GM19023 (cell line): Measurements from ENCODE around the gene MTMR12.

Source experiments
- ATAC-seq: cut with Tn5 transposase; IDR thresholded peaks from one replicate; pipeline ENCODE4 v1.9.1; 2021; ENCODE audit warnings: mild to moderate bottlenecking, moderate library complexity; ENCODE audit not compliant: unreplicated experiment

MTMR12 gene

DNA sequence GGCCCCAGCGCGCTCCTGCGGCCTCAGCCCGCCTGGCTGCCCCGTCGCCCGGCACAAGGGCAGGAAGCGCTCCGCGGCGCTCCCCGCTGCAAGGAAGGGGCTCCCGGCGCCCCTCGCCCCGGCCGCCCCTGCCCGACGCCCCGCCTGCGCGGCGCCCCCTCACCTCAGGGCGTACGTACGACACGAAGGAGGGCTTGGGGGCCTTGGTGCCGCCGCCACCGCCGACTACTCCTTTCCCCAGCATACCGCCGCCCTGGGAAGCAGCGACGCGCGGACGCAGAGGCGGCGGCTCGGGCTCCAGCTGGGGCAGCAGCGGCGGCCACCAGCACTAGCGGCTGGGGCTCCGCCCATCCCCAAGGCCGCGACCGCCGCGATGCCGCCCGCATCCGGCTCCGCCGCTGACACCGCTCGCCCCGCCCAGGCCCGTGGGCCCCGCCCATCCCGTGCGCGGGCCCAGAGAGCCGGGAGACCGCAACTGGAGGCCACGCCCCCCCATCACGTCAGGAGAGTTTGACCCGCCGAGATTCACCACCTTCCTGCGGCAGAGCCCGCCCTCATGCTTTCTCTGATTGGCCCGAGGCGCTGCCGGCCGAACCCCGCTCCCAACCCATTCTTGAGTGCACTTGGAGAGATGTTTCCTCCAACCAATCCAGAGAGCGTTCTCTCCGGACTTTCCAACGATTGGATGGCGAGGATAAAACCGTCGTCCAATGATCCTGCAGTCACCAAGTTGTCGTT lies at the start of gene MTMR12:
MTMR12 (minus strand) TSS at position 345 of the 738 bp plus-strand sequence; CDS start at position 244, 101 bp downstream.
- peak; percentile 91 for ATAC-seq

DNA sequence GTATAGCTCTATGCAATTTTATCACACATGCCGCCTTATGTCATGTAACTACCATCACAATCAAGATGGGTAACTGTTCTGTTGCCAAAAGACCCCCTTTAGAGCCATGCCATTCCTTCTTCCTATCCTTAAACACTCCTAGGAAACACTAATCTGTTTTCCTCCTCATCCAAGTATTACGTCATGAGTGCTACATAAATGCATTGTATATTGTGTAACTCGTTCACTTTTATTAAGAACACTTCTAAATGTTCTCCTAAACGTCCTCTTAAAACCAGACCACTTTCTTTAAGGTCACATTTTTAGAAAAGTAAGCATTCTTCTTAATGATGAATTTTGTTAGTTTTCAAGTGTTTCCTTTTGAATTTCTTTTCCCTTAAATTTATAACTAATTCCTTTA lies 49.8 kb upstream of the MTMR12 start:
- ATAC-seq = no peak

- no peak for ATAC-seq
Measured at GRCh38 chr5:32360906-32361305, 48.2 kb upstream of the MTMR12 start.

- ATAC-seq = no peak
Measured at GRCh38 chr5:32358611-32359010, 45.9 kb upstream of the MTMR12 start.

DNA sequence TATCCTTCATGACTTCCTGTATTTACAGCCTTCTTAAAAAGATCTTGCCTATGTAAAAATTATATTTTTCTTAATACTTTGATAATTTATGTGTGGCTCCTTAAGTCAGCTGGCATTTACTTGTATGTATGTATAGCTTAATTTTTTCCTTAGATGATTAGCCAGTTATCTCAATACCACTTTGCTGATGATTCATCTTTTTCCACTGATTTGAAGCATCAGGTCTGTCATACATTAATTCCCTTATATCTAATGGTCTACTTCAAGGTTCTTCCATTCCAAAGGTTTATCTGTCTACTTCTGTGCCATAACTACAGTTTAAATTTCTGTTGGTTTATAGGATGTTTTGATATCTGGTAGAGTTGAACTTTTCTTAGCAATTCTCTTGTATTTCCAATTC lies 44.9 kb upstream of the MTMR12 start:
- no peak for ATAC-seq

GRCh38 chr5:32355686-32356085 lies 42.9 kb upstream of the MTMR12 start:
- no peak for ATAC-seq

DNA sequence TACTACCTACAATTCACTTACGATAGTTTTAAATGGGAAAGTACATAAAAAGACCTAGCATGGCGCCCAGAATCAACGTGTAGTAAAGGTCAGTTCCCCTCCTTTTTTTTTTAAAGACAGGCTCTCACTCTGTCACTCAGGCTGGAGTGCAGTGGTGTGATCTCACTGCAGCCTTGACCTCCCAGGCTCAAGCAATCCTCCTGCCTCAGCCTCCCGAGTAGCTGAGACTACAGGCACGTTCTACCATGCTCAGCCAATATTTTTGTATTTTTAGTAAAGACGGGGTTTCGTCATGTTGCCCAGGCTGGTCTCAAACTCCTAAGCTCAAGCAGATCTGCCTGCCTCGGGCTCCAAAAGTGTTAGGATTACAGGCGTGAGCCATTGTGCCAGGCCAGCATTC lies 40.7 kb upstream of the MTMR12 start:
- ATAC-seq = no peak

- no peak for ATAC-seq
Measured at GRCh38 chr5:32352685-32353084, 39.9 kb upstream of the MTMR12 start.

- ATAC-seq = no peak
Measured at GRCh38 chr5:32346869-32347268, 34.1 kb upstream of the MTMR12 start.

- no peak for ATAC-seq
Measured at GRCh38 chr5:32343058-32343672, 30.4 kb upstream of the MTMR12 start.

GRCh38 chr5:32342656-32343055 lies 29.9 kb upstream of the MTMR12 start:
- no peak for ATAC-seq

- ATAC-seq = no peak
Measured at GRCh38 chr5:32339878-32340277, 27.1 kb upstream of the MTMR12 start.

DNA sequence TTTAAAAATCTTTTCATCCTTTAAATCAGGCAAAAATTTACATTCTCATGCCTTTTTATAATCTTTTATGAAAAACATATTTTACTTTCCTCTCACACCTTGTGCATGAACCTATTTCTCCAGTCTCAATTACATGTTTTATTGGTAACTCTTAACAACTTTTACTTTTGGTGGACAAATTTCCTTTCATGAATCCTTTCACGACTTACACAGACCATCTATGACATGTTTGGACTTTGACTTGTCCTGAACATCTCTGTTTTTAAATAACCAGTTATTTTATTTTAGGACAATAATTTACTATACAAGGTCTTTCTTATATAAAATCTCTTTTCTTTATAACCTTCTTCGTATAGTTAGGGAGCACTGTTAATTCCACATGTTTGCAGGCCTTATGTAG lies 26.5 kb upstream of the MTMR12 start:
- ATAC-seq = no peak

DNA sequence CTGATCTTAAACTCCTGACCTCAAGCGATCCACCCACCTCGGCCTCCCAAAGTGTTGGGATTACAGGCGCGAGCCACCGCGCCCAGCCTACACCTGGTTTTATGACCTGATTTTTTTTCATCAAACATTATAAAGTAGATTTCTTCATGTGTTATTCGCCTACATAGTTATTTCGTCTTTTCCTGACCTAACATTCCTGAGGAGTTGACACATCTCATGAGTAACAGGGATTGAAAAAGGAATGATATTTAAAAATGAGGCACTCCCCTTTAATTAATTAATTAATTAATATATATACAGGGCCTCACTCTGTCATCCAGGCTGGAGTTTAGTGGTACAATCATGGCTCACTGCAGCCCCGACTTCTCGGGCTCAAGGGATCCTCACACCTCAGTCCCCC lies 20.2 kb upstream of the MTMR12 start:
- ATAC-seq = no peak

DNA sequence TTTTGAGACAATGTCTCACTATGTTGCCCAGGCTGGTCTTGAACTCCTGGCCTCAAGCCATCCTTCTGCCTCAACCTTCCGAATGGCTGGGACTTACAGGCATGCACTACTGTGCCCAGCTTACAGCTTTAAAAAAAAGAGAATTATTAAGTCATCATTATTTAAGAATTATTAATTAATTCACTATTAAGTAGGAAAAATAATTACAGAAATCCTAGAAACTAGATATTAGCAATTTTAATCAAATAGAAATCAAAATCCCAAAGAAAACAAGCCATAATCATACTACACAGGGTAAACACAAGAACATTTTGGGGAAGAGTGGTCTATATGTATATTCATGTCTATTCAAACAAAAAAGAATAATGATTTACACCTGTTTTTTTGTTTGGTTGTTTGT lies 19.6 kb upstream of the MTMR12 start:
- no peak for ATAC-seq

- ATAC-seq = no peak
Measured at GRCh38 chr5:32331935-32332274, 19.2 kb upstream of the MTMR12 start.

GRCh38 chr5:32331217-32331934 lies 18.6 kb upstream of the MTMR12 start:
- ATAC-seq = no peak

GRCh38 chr5:32330126-32330971 lies 17.6 kb upstream of the MTMR12 start:
- ATAC-seq = no peak

DNA sequence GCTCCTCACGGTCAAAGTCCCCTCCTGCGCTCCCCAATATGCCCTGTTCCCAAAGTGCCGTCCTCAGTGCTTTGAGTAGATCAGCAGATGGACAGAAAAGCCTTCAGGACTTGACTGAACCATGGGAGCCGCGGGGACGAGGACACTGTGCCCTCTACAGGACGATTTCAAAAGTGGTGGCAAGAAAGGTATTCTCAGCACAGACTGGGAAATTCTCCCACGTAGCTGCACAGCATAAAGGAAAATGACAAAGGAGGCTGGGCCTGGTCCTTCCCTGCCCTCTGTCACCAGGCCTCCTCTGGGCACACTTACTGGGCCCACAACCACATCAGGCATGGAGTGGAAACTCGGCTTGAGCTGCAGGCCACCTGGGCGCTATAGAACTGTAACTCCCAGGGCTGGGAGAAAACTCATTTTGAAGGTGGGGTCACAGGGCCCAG lies 16.7 kb upstream of the MTMR12 start:
- peak; percentile 85 for ATAC-seq

DNA sequence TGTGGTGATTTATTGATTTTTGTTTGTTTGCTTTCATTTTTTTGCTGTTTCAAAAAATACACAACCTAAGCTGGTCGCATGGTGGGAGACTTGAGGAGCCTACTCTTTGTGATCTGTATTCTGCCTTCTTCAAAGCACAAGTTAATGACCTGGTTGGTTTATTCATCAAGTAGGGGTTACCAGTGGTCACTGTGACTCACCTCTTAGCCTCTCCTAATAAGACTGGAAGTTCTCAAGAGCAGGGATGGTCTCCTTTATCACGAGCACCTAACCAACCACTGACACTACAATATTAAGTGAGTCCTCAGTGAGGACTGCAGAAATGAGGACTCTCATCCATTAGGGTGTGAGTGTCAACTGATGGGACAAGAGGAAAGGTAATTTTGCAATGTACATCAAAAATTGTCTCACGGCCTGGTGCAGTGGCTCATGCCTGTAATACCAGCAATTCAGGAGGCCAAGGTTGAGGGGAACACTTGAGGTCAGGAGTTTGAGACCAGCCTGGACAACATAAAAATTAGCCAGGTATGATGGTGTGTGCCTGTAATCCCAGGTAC lies 13.6 kb upstream of the MTMR12 start:
- no peak for ATAC-seq

GRCh38 chr5:32325616-32326015 lies 12.9 kb upstream of the MTMR12 start:
- ATAC-seq = no peak
